ENCODE measurements around the gene TXNDC5. TPM values are rescaled to one million over a fixed set of nuclear protein-coding genes. Genes with fewer than 3 reads are reported as not detected.

Gene TXNDC5
- total and polyA plus RNA-seq, 9 of the 15 experiments (the other 6 are each of a cell fraction or from before 2014, with no cell fraction given): 33.9 to 156 (median 137) TPM

DNA sequence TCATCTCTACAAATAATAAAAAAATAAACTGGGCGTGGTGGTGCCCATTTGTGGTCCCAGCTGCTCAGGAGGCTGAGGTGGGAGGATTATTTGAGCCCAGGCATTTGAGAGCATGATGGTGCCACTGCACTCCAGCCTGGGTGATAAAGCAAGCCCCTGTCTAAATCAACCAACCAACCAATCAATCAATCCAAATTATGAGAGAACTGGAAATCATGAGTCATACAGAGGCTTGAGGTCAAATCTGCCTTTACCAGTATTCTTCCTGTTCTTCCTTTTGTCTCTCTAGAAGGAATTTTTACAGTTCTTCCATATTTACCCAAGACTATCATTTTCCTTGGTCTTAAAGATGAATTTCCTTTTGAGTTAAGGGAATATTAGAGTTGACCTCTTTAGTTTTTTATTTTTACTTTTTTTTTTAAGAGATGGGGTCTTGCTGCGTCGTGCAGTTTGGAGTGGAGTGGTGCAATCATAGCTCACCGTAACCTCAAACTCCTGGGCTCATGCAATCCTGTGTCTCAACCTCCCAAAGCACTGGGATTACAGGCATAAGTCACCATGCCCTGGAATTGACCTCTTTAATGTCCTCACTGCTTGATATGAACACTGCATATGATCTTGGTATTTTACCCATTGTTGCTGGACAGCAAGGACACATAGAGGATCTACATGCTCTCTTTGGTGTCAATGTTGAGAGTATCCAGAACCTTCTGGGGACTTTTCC is 44.1 kb upstream of the TXNDC5 start:
- ChIA-PET POLR2A (interaction anchor here (0.8 kb wide), 1 partner anchor 111 kb away, joined by 4 read pairs; no protein-coding TSS in a partner anchor), CTCF (ENCODE audit: low intra/inter-chr PET ratio) (no interaction called here)
- peaks cover 7 to 27% of the 10 kb centered on the region in 2 experiments; a peak in 4 of 5 replicates for H3K27me3 ChIP-seq (ENCODE audit: control insufficient read depth in 2 of 2, insufficient read depth in 2 of 2, low read length in 2 of 2)
- 8% methylated on average over 4 of the region's 4 CpGs for WGBS (ENCODE audit: insufficient coverage, low coverage, missing lambda C conversion rate)
- no peak overlapping the region for H3K27ac ChIP-seq (ENCODE audit: extremely low read depth, low read depth, low read length)
- H3K9ac ChIP-seq (ENCODE audit: insufficient read depth in 1 of 2, low read depth in 2 of 2, low read length in 2 of 2): no peak overlapping the region
- no peak for TF ChIP-seq HEY1 (CRISPR knock-in tag; IDR thresholded peaks at IDR 0.05; ENCODE audit: borderline replicate concordance)
- no peak for TF ChIP-seq PHF20 (IDR thresholded peaks at IDR 0.05; ENCODE audit: partially characterized antibody)
- no peak for TF ChIP-seq ZNF24 (IDR thresholded peaks at IDR 0.05)
- TF ChIP-seq RBM39 (optimal IDR thresholded peaks at IDR 0.05; ENCODE audit: low read depth, low read length): no peak
- no peak for TF ChIP-seq SREBF2 (CRISPR knock-in tag; IDR thresholded peaks at IDR 0.05)
- TF ChIP-seq, protein P1, sequence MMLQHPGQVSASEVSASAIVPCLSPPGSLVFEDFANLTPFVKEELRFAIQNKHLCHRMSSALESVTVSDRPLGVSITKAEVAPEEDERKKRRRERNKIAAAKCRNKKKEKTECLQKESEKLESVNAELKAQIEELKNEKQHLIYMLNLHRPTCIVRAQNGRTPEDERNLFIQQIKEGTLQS (IDR thresholded peaks at IDR 0.05): 0 out of 2 replicates have a peak, but pooled peaks have one; percentile 11
- TF ChIP-seq, protein P1 (CRISPR knock-in tag; conservative IDR thresholded peaks at IDR 0.05): no peak
- TF ChIP-seq ZNF76 (CRISPR knock-in tag; IDR thresholded peaks at IDR 0.05; ENCODE audit: borderline replicate concordance): no peak
- TF ChIP-seq ZBTB1 (CRISPR knock-in tag; IDR thresholded peaks at IDR 0.05; ENCODE audit: borderline replicate concordance, low read depth): no peak
- TF ChIP-seq MEIS2 (IDR thresholded peaks at IDR 0.05; ENCODE audit: partially characterized antibody): peak; percentile 24
- no peak for TF ChIP-seq JUND (IDR thresholded peaks at IDR 0.05; ENCODE audit: borderline replicate concordance, low read depth, low read length)
- TF ChIP-seq JUND (tag; IDR thresholded peaks at IDR 0.05; ENCODE audit: borderline replicate concordance, low read depth, low read length): 0 out of 3 replicates have a peak, but pooled peaks have one; percentile 26
- TF ChIP-seq BACH1 (tag; IDR thresholded peaks at IDR 0.05): no peak
- no peak for TF ChIP-seq CHD2 (IDR thresholded peaks at IDR 0.05; ENCODE audit: low read depth, low read length)
- no peak for TF ChIP-seq E2F3 (CRISPR knock-in tag; IDR thresholded peaks at IDR 0.05)
- peak; percentile 46; the same call in 1 of the 2 replicates for TF ChIP-seq FOSL1 (tag; conservative IDR thresholded peaks at IDR 0.05)
- TF ChIP-seq SRSF7 (optimal IDR thresholded peaks at IDR 0.05; ENCODE audit: low read depth, low read length): no peak
- H3K9me3 ChIP-seq (replicated peaks; ENCODE audit: control insufficient read depth, insufficient read depth, low read depth, low read length): peaks cover under 1% of the 10 kb centered on the region; the same call in 1 of the 2 replicates
- H3K4me3 ChIP-seq: no peak overlapping the region
- no peak overlapping the region for H3K4me2 ChIP-seq (ENCODE audit: insufficient read depth, low read length)
- H2AFZ ChIP-seq (ENCODE audit: low read depth, low read length): no peak overlapping the region
- no peaks in the 10 kb centered on the region for H3K36me3 ChIP-seq (ENCODE audit: control insufficient read depth, insufficient read depth, low read length)
- no peaks in the 10 kb centered on the region for H4K20me1 ChIP-seq (replicated peaks; ENCODE audit: control insufficient read depth, insufficient read depth, low read length)
- in situ Hi-C loops (cut with MboI) (no loop called here), intact Hi-C loops (cut with micrococcal nuclease) (no loop called here)
- H3K4me1 ChIP-seq (replicated peaks in 1 of 2; ENCODE audit: control insufficient read depth in 2 of 2, insufficient read depth in 2 of 2, low read length in 2 of 2): no peaks in the 10 kb centered on the region
- no TSS peak for BruUV-seq (replicated peaks)
- ATAC-seq: no peak
- H3K79me2 ChIP-seq (ENCODE audit: control insufficient read depth, insufficient read depth, low read length): no peaks in the 10 kb centered on the region
- FAIRE-seq: no peak
- DNase-seq (ENCODE audit: extremely low read depth in 1 of 4, low spot score in 3 of 4): no peak
- H3K9me1 ChIP-seq (ENCODE audit: control insufficient read depth, insufficient read depth, low read length): no peaks in the 10 kb centered on the region
